ENCODE results near the gene ACO2. TPM values are rescaled to one million over a fixed set of nuclear protein-coding genes. Genes with fewer than 3 reads are reported as not detected.

Gene ACO2
- total and polyA plus RNA-seq, 2 of the 13 experiments (the other 11 are each of a cell fraction or from before 2014, with no cell fraction given), result 19.2 to 45.6 TPM

- TF ChIP-seq ZNF556 (CRISPR knock-in tag; IDR thresholded peaks at IDR 0.05; ENCODE audit: borderline replicate concordance) (no peak), ZNF7 (CRISPR knock-in tag; IDR thresholded peaks at IDR 0.05) (no peak), ZFYVE20 (CRISPR knock-in tag; IDR thresholded peaks at IDR 0.05; ENCODE audit: borderline replicate concordance, low read depth) (no peak), ZNF124 (CRISPR knock-in tag; IDR thresholded peaks at IDR 0.05) (no peak), IRF9 (CRISPR knock-in tag; IDR thresholded peaks at IDR 0.05; ENCODE audit: borderline replicate concordance) (no peak), USF2 (IDR thresholded peaks at IDR 0.05; ENCODE audit: low read depth, low read length) (no peak), USF2 (CRISPR knock-in tag; IDR thresholded peaks at IDR 0.05; ENCODE audit: borderline replicate concordance) (no peak), MEIS2 (CRISPR knock-in tag; IDR thresholded peaks at IDR 0.05) (no peak), ELF4 (CRISPR knock-in tag; IDR thresholded peaks at IDR 0.05; ENCODE audit: borderline replicate concordance) (no peak), HNF4A (CRISPR knock-in tag; IDR thresholded peaks at IDR 0.05) (peak; percentile 63), ZBTB7B (CRISPR knock-in tag; IDR thresholded peaks at IDR 0.05) (no peak), AGO2 (optimal IDR thresholded peaks at IDR 0.05; ENCODE audit: low read depth, low read length) (no peak), SNRNP70 (IDR thresholded peaks at IDR 0.05; ENCODE audit: low read depth, low read length) (no peak), IKZF1 (IDR thresholded peaks at IDR 0.05) (no peak), RBAK (CRISPR knock-in tag; IDR thresholded peaks at IDR 0.05) (no peak), ZNF44 (CRISPR knock-in tag; IDR thresholded peaks at IDR 0.05) (no peak), ZNF362 (CRISPR knock-in tag; IDR thresholded peaks at IDR 0.05; ENCODE audit: borderline replicate concordance) (peak; percentile 94), PBX3 (CRISPR knock-in tag; IDR thresholded peaks at IDR 0.05; ENCODE audit: borderline replicate concordance) (no peak), MED13 (CRISPR knock-in tag; IDR thresholded peaks at IDR 0.05) (no peak), ZNF761 (CRISPR knock-in tag; conservative IDR thresholded peaks at IDR 0.05) (no peak), SNAPC2 (CRISPR knock-in tag; IDR thresholded peaks at IDR 0.05) (no peak), NR2F1 (CRISPR knock-in tag; IDR thresholded peaks at IDR 0.05) (no peak), CTCF (CRISPR knock-in tag; IDR thresholded peaks at IDR 0.05) (no peak), SP2 (CRISPR knock-in tag; IDR thresholded peaks at IDR 0.05) (no peak)
These were observed 82.1 kb downstream of the ACO2 start (continued) for GRCh38 chr22:41550952-41551491.

Data from HepG2 (cell line).